HG03378 (cell line): ENCODE results near the gene FANCC.

ENCODE experiments used
- ATAC-seq: cut with Tn5 transposase; IDR thresholded peaks from one replicate; pipeline ENCODE4 v1.9.1; 2021; ENCODE audit warnings: mild to moderate bottlenecking, moderate library complexity; ENCODE audit not compliant: unreplicated experiment

The FANCC gene

GRCh38 chr9:95127249-95128176 lies 190.0 kb downstream of the FANCC start:
- no peak for ATAC-seq

GRCh38 chr9:95126739-95127138 lies 190.8 kb downstream of the FANCC start:
- ATAC-seq = no peak

- no peak for ATAC-seq
Measured at GRCh38 chr9:95125652-95126051, 191.9 kb downstream of the FANCC start.

- ATAC-seq = no peak
Measured at GRCh38 chr9:95124582-95125367, 192.7 kb downstream of the FANCC start.

GRCh38 chr9:95120781-95121370 lies 196.6 kb downstream of the FANCC start:
- no peak for ATAC-seq

GRCh38 chr9:95118596-95118995 lies 198.9 kb downstream of the FANCC start:
- ATAC-seq = no peak

DNA sequence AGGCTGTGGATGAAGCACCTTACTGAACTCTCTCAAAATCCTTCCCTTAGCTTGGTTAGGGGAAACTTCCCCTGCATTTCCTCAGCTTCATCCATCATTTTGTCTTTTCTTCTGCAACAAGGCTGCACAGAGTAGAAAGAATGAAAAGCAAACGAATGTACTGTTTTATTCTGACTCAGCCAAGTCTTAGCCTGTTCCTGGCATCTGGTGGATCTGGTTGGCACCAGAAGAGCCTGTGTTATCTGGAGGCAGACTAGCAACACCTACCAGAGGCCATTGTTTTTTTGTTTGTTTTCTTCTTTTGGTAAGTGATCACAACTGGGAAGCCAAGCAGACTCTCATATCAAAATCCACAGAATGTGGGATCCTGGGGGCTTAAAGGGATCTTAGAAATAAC lies 200.7 kb downstream of the FANCC start:
- ATAC-seq = no peak

DNA sequence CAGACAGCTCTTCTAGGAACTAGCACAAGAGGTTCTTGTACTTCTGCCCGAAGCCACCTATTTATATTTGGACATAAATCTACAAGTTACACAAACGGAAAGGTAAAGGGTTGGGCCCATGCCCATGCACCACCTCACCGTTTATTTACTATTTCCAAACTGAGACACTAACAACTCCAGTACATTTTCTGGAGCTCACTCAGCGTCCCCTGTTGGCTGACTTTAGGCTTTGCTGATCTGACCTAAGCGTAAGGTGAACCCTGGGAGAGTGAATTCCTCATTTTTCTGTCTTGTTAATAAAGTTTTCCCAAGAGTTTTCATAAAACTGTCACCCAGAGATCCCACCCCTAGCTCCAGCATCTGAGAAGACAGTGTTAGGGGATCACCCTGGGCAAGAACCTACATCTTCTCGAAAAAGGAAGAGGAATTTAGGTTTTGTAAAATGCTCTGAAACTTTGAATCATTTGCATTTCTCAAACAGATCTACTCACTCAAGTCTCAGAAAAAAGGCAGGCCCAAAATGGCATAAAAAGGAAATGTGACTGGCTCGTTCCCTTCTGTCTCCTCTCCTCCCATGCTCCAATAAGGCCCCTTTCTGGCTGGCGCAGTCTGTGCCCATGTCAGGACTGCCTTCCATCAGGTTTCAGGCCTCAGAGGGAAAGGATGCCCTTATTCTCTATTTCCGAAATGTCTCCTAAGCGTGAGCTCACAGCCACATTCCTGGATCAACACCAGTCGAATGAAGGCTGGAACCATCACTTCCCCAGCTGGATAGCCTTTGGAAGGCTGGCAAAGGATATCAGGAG lies 201.3 kb downstream of the FANCC start:
- no peak for ATAC-seq

DNA sequence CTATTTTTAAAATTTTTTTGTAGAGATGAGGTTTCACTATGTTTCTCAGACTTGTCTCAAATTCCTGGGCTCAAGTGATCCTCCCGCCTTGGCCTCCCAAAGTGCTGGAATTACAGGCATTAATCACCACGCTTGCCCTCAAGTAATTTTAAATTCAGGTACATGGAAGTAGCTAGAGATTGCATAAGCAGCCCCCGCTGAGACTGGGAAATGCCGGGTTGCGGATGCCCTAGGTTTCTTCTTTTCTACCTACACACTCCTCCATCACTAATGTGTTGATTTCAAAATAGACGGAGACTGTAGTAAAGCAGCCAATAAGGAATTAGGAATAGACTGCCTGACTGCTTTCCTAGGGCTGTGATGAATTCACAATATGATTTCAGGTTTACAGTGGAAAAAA lies 202.4 kb downstream of the FANCC start:
- no peak for ATAC-seq

DNA sequence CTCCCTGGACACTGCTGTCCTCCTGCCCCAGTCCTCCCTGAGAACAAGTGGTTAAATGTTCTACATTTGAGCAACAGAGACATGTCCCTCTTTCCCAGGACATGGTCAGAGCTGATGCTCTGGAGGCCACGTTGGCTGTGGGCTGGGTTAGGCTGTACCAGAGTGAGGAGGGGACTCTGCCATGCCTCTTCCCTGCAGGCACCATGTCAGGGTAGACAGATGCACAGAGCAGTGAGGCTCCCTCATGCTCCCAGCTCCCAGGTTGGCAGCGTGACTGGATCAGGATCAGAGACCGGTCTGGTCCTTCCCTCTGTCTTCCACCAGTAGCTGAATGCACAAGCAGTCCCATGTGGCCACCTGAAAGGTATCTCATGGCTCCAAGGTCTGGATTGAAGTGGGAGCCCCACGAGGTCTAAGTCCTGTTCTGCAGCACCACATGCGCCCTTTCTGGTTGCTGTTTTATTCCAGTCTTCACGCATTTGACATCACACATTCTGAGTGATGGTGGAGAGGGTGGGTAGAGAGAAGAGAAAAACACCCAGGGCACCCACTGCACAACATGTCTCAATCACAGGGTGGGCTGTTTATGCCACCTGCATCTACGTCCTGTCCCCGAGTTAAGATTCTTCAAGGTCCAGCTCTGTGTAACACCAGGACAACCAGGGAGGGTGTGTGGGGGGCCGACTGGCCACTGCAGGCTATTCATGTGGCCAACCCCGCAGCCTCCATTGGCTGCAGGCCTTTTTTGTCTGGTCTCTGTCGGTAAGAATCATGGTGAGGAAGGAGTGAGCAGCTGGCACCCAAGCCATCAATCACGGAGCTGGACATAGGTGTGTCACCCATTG lies 204.9 kb downstream of the FANCC start:
- no peak for ATAC-seq

DNA sequence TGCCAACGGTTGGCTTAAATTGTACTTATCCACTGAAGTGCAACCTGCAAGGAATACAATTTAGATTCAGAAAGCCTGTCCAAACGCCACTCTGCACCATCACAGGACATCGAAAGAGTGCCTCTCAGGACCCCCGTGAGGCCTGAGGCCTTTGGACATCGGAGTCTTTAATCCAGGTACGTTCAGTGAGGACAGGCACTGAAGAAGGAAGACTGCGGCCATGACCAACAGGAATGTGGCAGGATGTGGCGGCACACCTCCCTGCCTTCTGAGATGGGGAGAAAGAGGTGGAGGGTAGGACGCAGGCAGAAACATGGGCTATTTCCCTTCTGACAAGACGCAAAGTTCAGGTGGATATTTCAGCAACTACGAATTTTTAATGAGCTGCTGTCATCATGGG lies 205.8 kb downstream of the FANCC start:
- ATAC-seq = no peak

DNA sequence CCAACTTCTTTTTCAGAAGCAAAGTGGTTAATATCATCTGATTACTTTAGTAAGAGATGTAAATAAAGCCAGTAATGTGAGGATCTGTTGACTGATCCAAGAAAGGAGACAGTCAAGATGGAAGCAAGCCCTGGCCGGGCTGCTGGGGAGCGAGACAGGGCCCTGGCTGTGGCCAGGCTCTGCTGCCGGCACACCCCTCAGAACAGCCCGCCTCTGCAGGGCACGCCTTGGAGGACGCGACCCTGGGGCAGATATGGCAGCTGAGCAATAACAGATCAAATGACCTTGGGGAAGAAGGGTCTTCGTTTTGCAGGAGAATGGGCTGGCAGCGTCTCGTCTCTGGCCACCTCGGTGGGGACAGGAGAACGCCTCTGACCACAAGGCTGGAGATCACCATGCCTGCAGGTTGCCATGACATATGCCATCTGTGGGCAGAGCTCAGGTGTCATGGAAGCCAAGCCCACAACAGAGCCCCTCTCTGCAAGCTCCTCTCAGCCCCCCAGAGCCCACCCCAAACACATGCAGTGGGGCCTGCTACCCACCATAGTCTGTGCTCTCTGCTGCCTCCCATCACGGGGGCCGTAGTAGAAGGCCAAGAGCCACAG lies 206.5 kb downstream of the FANCC start:
- no peak for ATAC-seq

DNA sequence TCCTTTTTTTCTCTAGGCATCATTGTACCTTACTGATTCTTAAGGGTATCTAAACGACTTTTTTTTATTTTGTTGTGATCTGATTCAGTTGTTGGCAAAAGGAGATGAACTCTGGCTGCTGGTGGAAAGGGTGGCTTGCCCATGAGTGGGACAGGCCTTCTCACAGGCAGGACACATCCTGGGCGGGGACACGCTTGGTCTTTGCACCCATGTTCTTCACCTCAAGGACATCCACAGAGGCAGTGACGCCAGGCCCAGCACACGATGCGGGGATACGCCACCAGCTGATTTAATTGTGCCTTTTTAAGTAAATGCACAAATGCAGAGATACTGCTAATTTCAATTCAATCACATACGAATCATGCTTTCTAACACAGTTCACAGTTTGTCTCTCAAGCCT lies 208.1 kb downstream of the FANCC start:
- no peak for ATAC-seq

DNA sequence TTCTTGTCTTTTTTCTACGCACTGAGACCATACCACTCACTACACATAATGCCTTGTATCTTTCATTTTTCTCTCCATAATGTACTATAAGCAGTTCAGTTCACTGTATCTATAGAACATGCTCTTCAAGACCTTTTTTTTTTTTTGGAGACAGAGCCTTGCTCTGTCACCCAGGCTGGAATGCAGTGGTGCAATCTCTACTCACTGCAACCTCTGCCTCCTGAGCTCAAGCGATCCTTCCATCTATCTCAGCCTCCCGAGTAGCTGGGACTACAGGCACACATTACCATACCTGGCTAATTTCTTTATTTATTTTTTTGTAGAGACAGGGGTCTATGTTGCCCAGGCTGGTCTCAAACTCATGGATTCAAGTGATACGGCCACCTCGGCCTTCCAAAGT lies 208.7 kb downstream of the FANCC start:
- ATAC-seq = no peak

- no peak for ATAC-seq
Measured at GRCh38 chr9:95107976-95108375, 209.5 kb downstream of the FANCC start.

- ATAC-seq = no peak
Measured at GRCh38 chr9:95107001-95107749, 210.3 kb downstream of the FANCC start.

- no peak for ATAC-seq
Measured at GRCh38 chr9:95105519-95106287, 211.8 kb downstream of the FANCC start.

GRCh38 chr9:95104980-95105379 lies 212.5 kb downstream of the FANCC start:
- ATAC-seq = no peak
